Measurements from ENCODE around the gene CFAP74.

DNA sequence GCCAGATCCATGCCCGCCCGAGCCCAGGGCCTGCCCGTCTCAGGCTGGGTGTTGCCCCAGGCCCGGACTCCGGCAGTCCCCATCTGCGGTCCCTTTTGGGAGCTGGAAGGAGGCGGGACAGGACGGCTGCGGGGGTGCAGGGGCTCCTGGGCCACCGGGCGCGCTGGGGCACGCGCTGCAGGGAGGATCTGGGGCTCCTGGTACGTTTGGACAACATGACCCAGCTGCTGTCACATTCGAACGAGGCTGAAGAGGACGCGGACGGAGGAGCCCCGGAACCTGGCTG lies 95.1 kb downstream of the CFAP74 start:
- no peak for TF ChIP-seq CTCF (conservative IDR thresholded peaks at IDR 0.05; ENCODE audit: low read depth, low read length)
- no peak for TF ChIP-seq EZH2phosphoT487 (IDR thresholded peaks at IDR 0.05; ENCODE audit: borderline replicate concordance, low read length)

All from PC-3 (cell line).